Calu3 (cell line): Measurements from ENCODE around the gene RTEL1. TPM values are rescaled to one million over a fixed set of nuclear protein-coding genes. Genes with fewer than 3 reads are reported as not detected.

Source experiments
- BruUV-seq: library from RNA; stranded (reverse); fragments of 400-500 nt; replicated peaks from 2 replicates; lab custom pipeline; 2021; lab: Mats Ljungman, UMichigan
- CTCF ChIA-PET: fragments of 300-600 bp; sonication (Branson Sonifier 250); formaldehyde crosslinking; loops from one replicate; lab custom pipeline; 2022; ENCODE audit warnings: antibody characterized with exemption; lab: Charles Lee
- DNase-seq: peaks from one replicate; pipeline ENCODE4 v3.0.0; 2022
- H3K27ac Mint-ChIP-seq: one replicate; pipeline ENCODE4 v1.8.0; 2022; ENCODE audit warnings: mixed read lengths; ENCODE audit not compliant: unreplicated experiment
- H3K27me3 Mint-ChIP-seq: one replicate; pipeline ENCODE4 v1.8.0; 2022; ENCODE audit warnings: mixed read lengths; ENCODE audit not compliant: unreplicated experiment
- H3K36me3 Mint-ChIP-seq: one replicate; pipeline ENCODE4 v1.8.0; 2022; ENCODE audit warnings: mild to moderate bottlenecking, moderate library complexity, mixed read lengths; ENCODE audit not compliant: insufficient read depth, unreplicated experiment
- H3K4me1 Mint-ChIP-seq: one replicate; pipeline ENCODE4 v1.8.0; 2022; ENCODE audit warnings: mild to moderate bottlenecking, low read depth, mixed read lengths; ENCODE audit not compliant: unreplicated experiment
- H3K4me3 Mint-ChIP-seq: one replicate; pipeline ENCODE4 v1.8.0; 2022; ENCODE audit warnings: mild to moderate bottlenecking, low read depth, moderate library complexity, mixed read lengths; ENCODE audit not compliant: unreplicated experiment
- H3K9me3 Mint-ChIP-seq: one replicate; pipeline ENCODE4 v1.8.0; 2022; ENCODE audit warnings: low read depth, mixed read lengths; ENCODE audit not compliant: unreplicated experiment
- CTCF ChIP-seq: fragments of 200-600 bp; IDR thresholded peaks from one replicate; pipeline ENCODE4 v1.8.0; 2022; ENCODE audit warnings: antibody characterized with exemption; ENCODE audit not compliant: unreplicated experiment
- intact Hi-C: fragments of 100-400 bp; cut with micrococcal nuclease; formaldehyde crosslinking; loops from one replicate; pipeline ENCODE4 v1.10.0; 2022; ENCODE audit not compliant: unreplicated experiment
- total RNA-seq: library from RNA; stranded (reverse); gene quantifications from 2 replicates; pipeline ENCODE4 v1.2.3, GENCODE V29; 2022

The RTEL1 gene
- total RNA-seq, 1 experiment from 2014 or later: 39.1 TPM

GRCh38 chr20:63652192-63652980 lies 5.7 kb upstream of the RTEL1 start:
- Mint-ChIP-seq H3K27me3 (peaks cover 73% of the 10 kb centered on the region), H3K27ac (no peak overlapping the region), H3K4me1 (peaks cover 16% of the 10 kb centered on the region), H3K36me3 (peaks cover 7% of the 10 kb centered on the region), H3K9me3 (no peaks in the 10 kb centered on the region), H3K4me3 (peak overlapping the region; percentile 51)
- intact Hi-C loops: no loop called here
- no peak for DNase-seq
- BruUV-seq: no TSS peak
- CTCF ChIA-PET: interaction anchor here (0.6 to 1.4 kb wide), 3 partner anchors 10 to 115 kb away, joined by 3 to 6 read pairs (median 3); no protein-coding TSS in a partner anchor
- no peak for TF ChIP-seq CTCF

- H3K36me3 Mint-ChIP-seq: peaks cover 16% of the 10 kb centered on the region
- peaks cover 24% of the 10 kb centered on the region for H3K4me1 Mint-ChIP-seq
- no peak for TF ChIP-seq CTCF
- peaks cover 68% of the 10 kb centered on the region for H3K27me3 Mint-ChIP-seq
- no peaks in the 10 kb centered on the region for H3K9me3 Mint-ChIP-seq
- H3K27ac Mint-ChIP-seq: no peak within 1 kb of the TSS
- H3K4me3 Mint-ChIP-seq: peak within 1 kb of the TSS; percentile 51
- DNase-seq: peak; percentile 88
- no TSS peak for BruUV-seq
- CTCF ChIA-PET: interaction anchor here (0.6 to 1.1 kb wide), 2 partner anchors 12 to 203 kb away, joined by 3 to 4 read pairs; no protein-coding TSS in a partner anchor
- intact Hi-C loops: no loop called here
Observed at GRCh38 chr20:63653041-63653973, 4.8 kb upstream of the RTEL1 start, which contains the start of gene STMN3. TSS of gene STMN3 (minus strand) at chr20:63653424. CDS start at chr20:63653345, 79 bp downstream.

- Mint-ChIP-seq H3K9me3 (no peaks in the 10 kb centered on the region), H3K4me1 (peaks cover 27% of the 10 kb centered on the region), H3K27ac (no peak overlapping the region), H3K27me3 (peaks cover 60% of the 10 kb centered on the region), H3K36me3 (peaks cover 24% of the 10 kb centered on the region), H3K4me3 (peak overlapping the region; percentile 48)
- intact Hi-C loops: no loop called here
- BruUV-seq: no TSS peak
- DNase-seq: no peak
- CTCF ChIA-PET: interaction anchor here (0.6 to 1.1 kb wide), 2 partner anchors 12 to 202 kb away, joined by 3 to 4 read pairs; no protein-coding TSS in a partner anchor
- TF ChIP-seq CTCF: no peak
Observed at GRCh38 chr20:63653974-63654668, 4.0 kb upstream of the RTEL1 start.

GRCh38 chr20:63655249-63655648 lies 2.9 kb upstream of the RTEL1 start:
- no peaks in the 10 kb centered on the region for H3K9me3 Mint-ChIP-seq
- no peak overlapping the region for H3K4me3 Mint-ChIP-seq
- CTCF ChIA-PET: no interaction called here
- H3K36me3 Mint-ChIP-seq: peaks cover 28% of the 10 kb centered on the region
- no peak overlapping the region for H3K27ac Mint-ChIP-seq
- peaks cover 38% of the 10 kb centered on the region for H3K4me1 Mint-ChIP-seq
- intact Hi-C loops: no loop called here
- H3K27me3 Mint-ChIP-seq: peaks cover 51% of the 10 kb centered on the region
- no peak for TF ChIP-seq CTCF
- BruUV-seq: no TSS peak
- no peak for DNase-seq
